ENCODE results near the gene CD74. TPM values are rescaled to one million over a fixed set of nuclear protein-coding genes. Genes with fewer than 3 reads are reported as not detected.

The CD74 gene
- total and polyA plus RNA-seq, 9 donors = 50.2 to 104 (median 74.7) TPM

DNA sequence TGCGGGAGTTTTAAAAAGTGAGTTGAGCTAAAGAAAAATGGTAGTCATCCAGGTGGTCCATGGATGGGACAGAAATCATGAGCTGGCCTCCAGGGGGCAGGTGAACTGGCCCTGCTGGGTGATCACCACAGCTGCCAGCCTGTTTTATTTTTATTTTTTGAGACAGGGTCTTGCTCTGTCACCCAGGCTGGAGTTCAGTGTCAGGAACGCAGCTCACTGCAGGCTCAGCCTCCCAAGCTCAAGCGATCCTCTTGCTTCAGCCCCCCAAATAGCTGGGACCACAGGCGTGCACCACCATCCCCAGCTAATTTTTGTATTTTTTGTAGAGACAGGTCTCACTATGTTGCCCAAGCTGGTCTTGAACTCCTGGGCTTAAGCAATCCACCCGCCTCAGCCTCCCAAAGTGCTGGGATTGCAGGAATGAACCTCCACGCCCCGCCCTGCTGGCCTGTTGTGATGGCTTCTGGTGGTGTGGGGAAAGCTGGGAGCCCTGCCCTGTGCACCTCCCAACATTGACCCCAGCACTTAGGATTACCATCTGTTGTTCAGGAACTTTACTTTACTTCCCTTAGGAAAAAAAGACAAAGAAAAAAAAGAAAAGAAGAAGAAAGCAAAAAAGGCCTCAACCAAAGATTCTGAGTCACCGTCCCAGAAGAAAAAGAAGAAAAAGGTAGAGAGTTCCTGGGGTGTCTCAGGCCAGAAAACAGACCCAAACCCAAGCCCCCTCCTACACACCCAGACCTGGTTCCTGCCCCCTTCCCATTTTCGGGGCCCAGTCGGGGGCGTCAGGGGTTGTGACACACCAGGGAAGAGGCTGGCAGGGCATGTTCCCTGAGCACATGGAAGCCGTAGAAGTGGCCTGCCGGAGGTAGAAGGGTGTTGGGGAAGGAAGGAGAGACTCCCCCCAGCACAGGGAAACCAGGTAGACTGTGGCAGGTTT, 14.7 kb downstream of the CD74 start:
- no peak overlapping the region for H3K27ac ChIP-seq (ENCODE audit: low read length)
- H3K4me3 ChIP-seq (ENCODE audit: low read length) = no peak overlapping the region
- H3K27me3 ChIP-seq (ENCODE audit: control insufficient read depth, insufficient read depth, low read length) = no peaks in the 10 kb centered on the region
- WGBS (ENCODE audit: insufficient coverage) = 90% methylated on average over 5 of the region's 13 CpGs
- H3K36me3 ChIP-seq (ENCODE audit: control insufficient read depth, insufficient read depth, low read length) = peaks cover 90% of the 10 kb centered on the region
- H3K4me1 ChIP-seq (ENCODE audit: control insufficient read depth, insufficient read depth, low read length) = no peaks in the 10 kb centered on the region
- no peaks in the 10 kb centered on the region for H3K9me3 ChIP-seq (replicated peaks; ENCODE audit: control insufficient read depth, low read depth, low read length)
- no peak for DNase-seq

DNA sequence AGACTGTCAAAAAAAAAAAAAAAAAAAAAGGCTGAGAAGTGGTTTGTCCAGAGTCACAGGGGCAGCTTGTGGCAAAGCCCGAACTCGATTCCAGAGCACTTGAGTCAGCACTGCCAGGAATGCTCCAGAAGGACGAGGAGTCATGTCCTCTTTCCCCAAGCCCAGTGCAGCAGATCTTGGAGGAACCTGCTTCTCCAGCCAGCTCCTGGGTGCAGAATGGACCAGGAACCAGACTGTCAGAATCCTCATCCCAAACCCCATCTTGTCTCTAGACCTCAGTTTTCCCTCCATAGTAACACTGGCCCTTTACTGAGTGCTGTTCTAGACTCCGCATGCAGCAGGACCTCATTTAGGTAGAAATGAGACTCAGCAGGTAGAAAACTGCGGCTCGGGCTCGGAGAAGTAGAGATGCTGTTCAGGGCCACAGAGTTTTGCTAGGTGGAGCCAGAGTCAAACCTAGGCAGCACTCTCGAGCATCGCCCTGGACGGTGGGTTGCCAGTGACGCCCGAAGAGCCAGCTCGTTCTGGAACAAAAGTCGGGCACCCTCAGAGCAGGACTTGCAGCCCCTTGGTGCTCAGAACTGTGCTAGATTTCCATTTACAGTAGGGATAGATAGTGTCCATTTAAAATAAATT, 15.4 kb downstream of the CD74 start:
- WGBS (ENCODE audit: insufficient coverage) = 86% methylated on average over 14 of the region's 14 CpGs
- DNase-seq = no peak
- H3K9me3 ChIP-seq (replicated peaks; ENCODE audit: control insufficient read depth, low read depth, low read length) = no peaks in the 10 kb centered on the region

DNA sequence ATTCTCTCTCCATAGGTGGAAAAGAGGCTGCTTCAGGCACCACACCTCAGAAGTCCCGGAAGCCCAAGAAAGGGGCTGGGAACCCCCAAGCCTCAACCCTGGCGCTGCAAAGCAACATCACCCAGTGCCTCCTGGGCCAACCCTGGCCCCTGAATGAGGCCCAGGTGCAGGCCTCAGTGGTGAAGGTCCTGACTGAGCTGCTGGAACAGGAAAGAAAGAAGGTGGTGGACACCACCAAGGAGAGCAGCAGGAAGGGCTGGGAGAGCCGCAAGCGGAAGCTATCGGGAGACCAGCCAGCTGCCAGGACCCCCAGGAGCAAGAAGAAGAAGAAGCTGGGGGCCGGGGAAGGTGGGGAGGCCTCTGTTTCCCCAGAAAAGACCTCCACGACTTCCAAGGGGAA, 16.4 kb downstream of the CD74 start:
- 98% methylated on average over 7 of the region's 7 CpGs for WGBS (ENCODE audit: insufficient coverage)
- Histone ChIP-seq H3K27ac (ENCODE audit: low read length) (no peak overlapping the region), H3K4me1 (ENCODE audit: control insufficient read depth, insufficient read depth, low read length) (no peaks in the 10 kb centered on the region), H3K27me3 (ENCODE audit: control insufficient read depth, insufficient read depth, low read length) (no peaks in the 10 kb centered on the region), H3K9me3 (replicated peaks; ENCODE audit: control insufficient read depth, low read depth, low read length) (no peaks in the 10 kb centered on the region), H3K4me3 (ENCODE audit: low read length) (no peak overlapping the region), H3K36me3 (ENCODE audit: control insufficient read depth, insufficient read depth, low read length) (peaks cover 93% of the 10 kb centered on the region)
- no peak for DNase-seq

More for the DNA sequence above, 15.4 kb downstream of the CD74 start:
- H3K27ac ChIP-seq (ENCODE audit: low read length) = no peak overlapping the region
- peaks cover 90% of the 10 kb centered on the region for H3K36me3 ChIP-seq (ENCODE audit: control insufficient read depth, insufficient read depth, low read length)
- no peaks in the 10 kb centered on the region for H3K27me3 ChIP-seq (ENCODE audit: control insufficient read depth, insufficient read depth, low read length)
- no peak overlapping the region for H3K4me3 ChIP-seq (ENCODE audit: low read length)
- H3K4me1 ChIP-seq (ENCODE audit: control insufficient read depth, insufficient read depth, low read length) = no peaks in the 10 kb centered on the region

DNA sequence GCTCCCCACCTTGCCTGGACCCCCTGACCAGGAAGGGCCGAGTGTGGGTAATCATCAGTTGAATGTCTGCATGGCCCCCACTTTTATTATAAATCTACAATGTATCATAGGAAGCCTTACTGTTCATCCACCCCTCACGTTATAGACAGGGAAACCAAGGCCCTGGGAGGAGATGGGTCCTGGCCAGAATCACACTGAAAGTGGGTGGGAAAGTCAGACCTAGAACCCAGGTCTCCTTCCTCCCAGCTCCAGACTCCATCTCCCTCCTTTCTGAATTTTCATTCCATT, 17.1 kb downstream of the CD74 start:
- Histone ChIP-seq H3K27me3 (ENCODE audit: control insufficient read depth, insufficient read depth, low read length) (no peaks in the 10 kb centered on the region), H3K4me3 (ENCODE audit: low read length) (no peak overlapping the region), H3K9me3 (replicated peaks; ENCODE audit: control insufficient read depth, low read depth, low read length) (no peaks in the 10 kb centered on the region), H3K4me1 (ENCODE audit: control insufficient read depth, insufficient read depth, low read length) (no peaks in the 10 kb centered on the region), H3K27ac (ENCODE audit: low read length) (no peak overlapping the region), H3K36me3 (ENCODE audit: control insufficient read depth, insufficient read depth, low read length) (peaks cover 94% of the 10 kb centered on the region)
- WGBS (ENCODE audit: insufficient coverage) = no CpG with 5 or more reads among the region's 2 CpGs
- no peak for DNase-seq

DNA sequence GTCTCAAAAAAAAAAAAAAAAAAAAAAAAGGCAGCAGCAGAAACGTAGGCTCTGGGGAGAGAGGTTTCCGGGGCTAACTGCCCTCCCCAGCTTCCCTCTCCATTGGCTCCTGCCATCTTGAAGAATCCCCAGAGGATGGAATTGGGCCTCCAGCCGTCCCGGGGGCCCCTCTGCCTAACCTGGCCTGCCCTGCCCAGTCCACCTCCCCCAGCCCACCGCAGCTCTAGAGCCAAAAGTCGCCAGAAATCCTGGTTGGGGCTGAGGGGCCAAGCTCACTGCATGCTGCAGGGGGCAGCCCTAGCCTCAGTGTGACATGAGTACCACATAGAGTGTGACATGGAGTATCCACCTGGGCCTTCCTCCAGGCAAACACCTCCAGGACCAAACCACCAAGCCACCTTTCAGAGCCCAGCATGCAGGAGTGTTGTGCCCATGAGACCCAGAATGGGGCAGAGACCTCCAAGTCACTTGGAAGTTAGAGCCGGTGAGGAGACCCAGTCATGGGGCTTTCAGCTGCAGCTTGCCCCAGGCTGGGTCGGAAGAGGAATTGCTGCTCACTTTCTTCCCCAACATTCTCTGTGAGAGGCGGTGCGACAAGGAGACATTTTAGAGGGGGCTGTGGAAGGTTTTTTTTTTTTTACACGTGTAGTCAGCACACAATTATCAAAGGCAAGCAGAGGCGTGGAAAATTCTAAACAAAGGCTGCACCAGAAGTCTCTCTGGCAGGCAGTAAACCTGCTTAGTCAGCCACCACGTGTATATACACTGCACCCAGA, 17.6 kb downstream of the CD74 start:
- DNase-seq = no peak
- H3K4me3 ChIP-seq (ENCODE audit: low read length) = no peak overlapping the region
- 89% methylated on average over 5 of the region's 13 CpGs for WGBS (ENCODE audit: insufficient coverage)
- H3K27me3 ChIP-seq (ENCODE audit: control insufficient read depth, insufficient read depth, low read length) = no peaks in the 10 kb centered on the region
- no peaks in the 10 kb centered on the region for H3K9me3 ChIP-seq (replicated peaks; ENCODE audit: control insufficient read depth, low read depth, low read length)
- no peak overlapping the region for H3K27ac ChIP-seq (ENCODE audit: low read length)
- H3K4me1 ChIP-seq (ENCODE audit: control insufficient read depth, insufficient read depth, low read length) = no peaks in the 10 kb centered on the region
- H3K36me3 ChIP-seq (ENCODE audit: control insufficient read depth, insufficient read depth, low read length) = peaks cover 94% of the 10 kb centered on the region

DNA sequence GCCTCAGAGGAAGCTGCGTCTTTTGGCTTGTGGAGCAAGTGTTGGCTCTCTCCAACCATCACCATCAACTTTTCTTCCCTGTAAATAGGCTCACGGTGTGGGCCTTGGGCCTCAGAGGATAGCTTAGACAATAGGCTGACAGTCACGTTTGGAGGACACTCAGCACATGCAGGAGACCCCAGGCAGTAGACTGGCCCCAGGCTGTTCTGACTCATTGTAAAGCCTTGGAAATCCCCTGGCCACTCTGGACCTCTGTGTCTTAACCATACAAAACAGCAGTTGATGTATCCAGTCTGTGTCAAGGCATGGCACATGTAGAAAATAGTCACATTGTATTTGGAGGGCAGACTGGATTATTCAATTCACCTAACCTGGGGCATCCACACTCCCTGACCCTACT, 18.6 kb downstream of the CD74 start:
- no peaks in the 10 kb centered on the region for H3K27me3 ChIP-seq (ENCODE audit: control insufficient read depth, insufficient read depth, low read length)
- no peak for DNase-seq
- H3K4me3 ChIP-seq (ENCODE audit: low read length) = no peak overlapping the region
- no peaks in the 10 kb centered on the region for H3K4me1 ChIP-seq (ENCODE audit: control insufficient read depth, insufficient read depth, low read length)
- no peak overlapping the region for H3K27ac ChIP-seq (ENCODE audit: low read length)
- peaks cover 94% of the 10 kb centered on the region for H3K36me3 ChIP-seq (ENCODE audit: control insufficient read depth, insufficient read depth, low read length)
- 78% methylated on average over 3 of the region's 3 CpGs for WGBS (ENCODE audit: insufficient coverage)
- no peaks in the 10 kb centered on the region for H3K9me3 ChIP-seq (replicated peaks; ENCODE audit: control insufficient read depth, low read depth, low read length)

DNA sequence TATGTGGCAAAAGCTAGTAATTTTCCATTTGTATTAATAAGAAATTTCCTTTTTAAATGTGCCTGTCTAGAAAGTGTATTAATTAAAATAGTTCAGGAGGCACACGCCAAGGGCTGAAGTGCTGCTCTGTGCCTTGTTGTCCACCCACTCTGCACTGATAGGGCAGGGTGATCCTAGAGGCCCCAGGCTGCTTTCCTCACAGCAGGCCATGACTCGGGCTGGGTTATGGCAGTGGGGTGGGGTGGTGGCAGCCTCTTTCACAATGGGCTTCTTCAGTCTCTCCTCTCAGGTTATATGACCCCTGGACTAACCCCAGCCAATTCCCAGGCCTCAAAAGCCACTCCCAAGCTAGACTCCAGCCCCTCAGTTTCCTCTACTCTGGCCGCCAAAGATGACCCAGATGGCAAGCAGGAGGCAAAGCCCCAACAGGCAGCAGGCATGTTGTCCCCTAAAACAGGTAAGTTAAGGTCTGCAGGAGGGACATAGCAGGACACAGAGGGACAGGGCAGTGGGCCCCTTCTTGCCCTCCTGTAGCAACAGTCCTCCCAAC, 19.5 kb downstream of the CD74 start:
- Histone ChIP-seq H3K9me3 (replicated peaks; ENCODE audit: control insufficient read depth, low read depth, low read length) (no peaks in the 10 kb centered on the region), H3K27ac (ENCODE audit: low read length) (no peak overlapping the region), H3K36me3 (ENCODE audit: control insufficient read depth, insufficient read depth, low read length) (peaks cover 92% of the 10 kb centered on the region), H3K4me1 (ENCODE audit: control insufficient read depth, insufficient read depth, low read length) (no peaks in the 10 kb centered on the region), H3K27me3 (ENCODE audit: control insufficient read depth, insufficient read depth, low read length) (no peaks in the 10 kb centered on the region), H3K4me3 (ENCODE audit: low read length) (no peak overlapping the region)
- 60% methylated on average over 1 of the region's 3 CpGs for WGBS (ENCODE audit: insufficient coverage)
- no peak for DNase-seq

DNA sequence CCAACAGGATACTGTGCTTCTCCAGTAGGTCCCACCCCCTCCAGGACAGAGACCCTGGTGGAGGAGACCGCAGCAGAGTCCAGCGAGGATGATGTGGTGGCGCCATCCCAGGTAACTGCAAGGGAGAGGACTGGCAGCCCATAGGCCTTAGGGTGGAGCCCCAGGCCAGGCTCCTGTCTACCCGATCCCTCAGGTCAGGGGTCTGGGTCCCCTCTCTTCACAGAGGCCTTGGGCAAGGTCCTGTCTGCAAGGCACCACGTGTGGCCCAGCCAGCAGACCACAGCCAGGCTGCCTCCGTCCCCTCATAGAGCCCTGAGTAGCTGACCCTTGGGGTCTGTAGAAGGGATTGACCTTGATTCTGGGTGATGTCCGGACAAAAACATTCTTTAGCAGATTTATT, 20.0 kb downstream of the CD74 start:
- no peak for DNase-seq
- peaks cover 92% of the 10 kb centered on the region for H3K36me3 ChIP-seq (ENCODE audit: control insufficient read depth, insufficient read depth, low read length)
- no peaks in the 10 kb centered on the region for H3K9me3 ChIP-seq (replicated peaks; ENCODE audit: control insufficient read depth, low read depth, low read length)
- no peak overlapping the region for H3K4me3 ChIP-seq (ENCODE audit: low read length)
- H3K4me1 ChIP-seq (ENCODE audit: control insufficient read depth, insufficient read depth, low read length) = no peaks in the 10 kb centered on the region
- 91% methylated on average over 4 of the region's 7 CpGs for WGBS (ENCODE audit: insufficient coverage)
- H3K27me3 ChIP-seq (ENCODE audit: control insufficient read depth, insufficient read depth, low read length) = no peaks in the 10 kb centered on the region
- no peak overlapping the region for H3K27ac ChIP-seq (ENCODE audit: low read length)

DNA sequence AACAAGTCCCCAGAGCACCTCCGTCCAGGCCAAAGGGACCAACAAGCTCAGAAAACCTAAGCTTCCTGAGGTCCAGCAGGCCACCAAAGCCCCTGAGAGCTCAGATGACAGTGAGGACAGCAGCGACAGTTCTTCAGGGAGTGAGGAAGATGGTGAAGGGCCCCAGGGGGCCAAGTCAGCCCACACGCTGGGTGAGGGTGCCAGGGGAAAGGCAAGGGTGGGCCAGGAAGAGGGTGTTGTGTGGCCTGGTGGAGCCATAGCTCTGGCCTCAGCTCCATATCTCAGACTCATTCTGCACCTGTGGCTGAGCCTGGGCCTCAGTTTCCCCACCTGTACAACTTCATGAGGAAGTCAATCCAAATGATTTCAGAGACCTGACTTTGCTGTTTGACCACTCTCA, 20.7 kb downstream of the CD74 start:
- DNase-seq = no peak
- H3K9me3 ChIP-seq (replicated peaks; ENCODE audit: control insufficient read depth, low read depth, low read length) = no peaks in the 10 kb centered on the region
- no peaks in the 10 kb centered on the region for H3K27me3 ChIP-seq (ENCODE audit: control insufficient read depth, insufficient read depth, low read length)
- H3K4me3 ChIP-seq (ENCODE audit: low read length) = no peak overlapping the region
- no peak overlapping the region for H3K27ac ChIP-seq (ENCODE audit: low read length)
- 87% methylated on average over 2 of the region's 3 CpGs for WGBS (ENCODE audit: insufficient coverage)
- H3K36me3 ChIP-seq (ENCODE audit: control insufficient read depth, insufficient read depth, low read length) = peaks cover 92% of the 10 kb centered on the region
- no peaks in the 10 kb centered on the region for H3K4me1 ChIP-seq (ENCODE audit: control insufficient read depth, insufficient read depth, low read length)
